Measurements from ENCODE around the gene ZNF66. TPM values are rescaled to one million over a fixed set of nuclear protein-coding genes. Genes with fewer than 3 reads are reported as not detected.

ZNF66 gene
- total RNA-seq (2022; extraction: Qiagen RNA extraction): not detected in 5 replicates

GRCh38 chr19:20776083-20777076, at the start of gene ZNF66:
Gene ZNF66 (plus strand): TSS chr19:20776304. CDS start chr19:20776448, 144 bp downstream.

Other genes with a start within 250 kb of the ZNF66 start
- gene ZNF737, start 210.5 kb upstream of the ZNF66 start, total RNA-seq (2022; extraction: Qiagen RNA extraction): 0.09 TPM in 1 of 5 replicates, not detected in the others
- gene ZNF626, start 114.7 kb upstream of the ZNF66 start, total RNA-seq (2022; extraction: Qiagen RNA extraction): not detected in 5 replicates
- gene ZNF85, start 146.9 kb downstream of the ZNF66 start, total RNA-seq (2022; extraction: Qiagen RNA extraction): 0.06 to 0.13 TPM (median 0.12 TPM) in 5 replicates
- 1.7 to 2.8 TPM (median 2.3 TPM) in 5 replicates for gene ZNF430, start 244.4 kb downstream of the ZNF66 start, total RNA-seq (2022; extraction: Qiagen RNA extraction)